Measurements from ENCODE around the gene INTS1. TPM values are rescaled to one million over a fixed set of nuclear protein-coding genes. Genes with fewer than 3 reads are reported as not detected.

Gene INTS1
- total RNA-seq, 2 donors from 2014 or later = 61.0 to 141 TPM

GRCh38 chr7:1478480-1478879, 25.7 kb downstream of the INTS1 start:
- no peak for TF ChIP-seq CTCF (IDR thresholded peaks at IDR 0.05)
- Histone ChIP-seq H3K4me1 (no peaks in the 10 kb centered on the region), H3K36me3 (no peaks in the 10 kb centered on the region), H3K9me3 (no peaks in the 10 kb centered on the region), H3K4me3 (no peak overlapping the region), H3K27me3 (no peaks in the 10 kb centered on the region), H3K9ac (ENCODE audit: low read depth in 2 of 2, low read length in 2 of 2) (no peak overlapping the region), H3K27ac (no peak overlapping the region)
- intact Hi-C loops (cut with DNase I) = no loop called here
- no peak for DNase-seq

GRCh38 chr7:1476859-1477258, 27.3 kb downstream of the INTS1 start:
- H3K27me3 ChIP-seq = no peaks in the 10 kb centered on the region
- H3K36me3 ChIP-seq = no peaks in the 10 kb centered on the region
- no peak overlapping the region for H3K27ac ChIP-seq
- TF ChIP-seq CTCF (IDR thresholded peaks at IDR 0.05) = no peak
- H3K9me3 ChIP-seq = no peaks in the 10 kb centered on the region
- DNase-seq = no peak
- no peak overlapping the region for H3K9ac ChIP-seq (ENCODE audit: low read depth in 2 of 2, low read length in 2 of 2)
- no peaks in the 10 kb centered on the region for H3K4me1 ChIP-seq
- no peak overlapping the region for H3K4me3 ChIP-seq
- intact Hi-C loops (cut with DNase I) = no loop called here

GRCh38 chr7:1475991-1476390, 28.2 kb downstream of the INTS1 start:
- TF ChIP-seq CTCF (IDR thresholded peaks at IDR 0.05) = no peak
- H3K4me1 ChIP-seq = no peaks in the 10 kb centered on the region
- no peaks in the 10 kb centered on the region for H3K36me3 ChIP-seq
- no peaks in the 10 kb centered on the region for H3K9me3 ChIP-seq
- no peaks in the 10 kb centered on the region for H3K27me3 ChIP-seq
- no peak overlapping the region for H3K9ac ChIP-seq (ENCODE audit: low read depth in 2 of 2, low read length in 2 of 2)
- H3K4me3 ChIP-seq = no peak overlapping the region
- no peak for DNase-seq
- intact Hi-C loops (cut with DNase I) = no loop called here
- H3K27ac ChIP-seq = no peak overlapping the region

GRCh38 chr7:1475393-1475792, 28.8 kb downstream of the INTS1 start:
- H3K36me3 ChIP-seq = no peaks in the 10 kb centered on the region
- no peak overlapping the region for H3K4me3 ChIP-seq
- H3K27me3 ChIP-seq = no peaks in the 10 kb centered on the region
- no peak for TF ChIP-seq CTCF (IDR thresholded peaks at IDR 0.05)
- no peak overlapping the region for H3K9ac ChIP-seq (ENCODE audit: low read depth in 2 of 2, low read length in 2 of 2)
- DNase-seq = no peak
- no peaks in the 10 kb centered on the region for H3K9me3 ChIP-seq
- no peak overlapping the region for H3K27ac ChIP-seq
- intact Hi-C loops (cut with DNase I) = no loop called here
- no peaks in the 10 kb centered on the region for H3K4me1 ChIP-seq

- Histone ChIP-seq H3K9me3 (no peaks in the 10 kb centered on the region), H3K27ac (no peak overlapping the region), H3K9ac (ENCODE audit: low read depth in 2 of 2, low read length in 2 of 2) (no peak overlapping the region), H3K4me1 (no peaks in the 10 kb centered on the region), H3K4me3 (no peak overlapping the region), H3K27me3 (no peaks in the 10 kb centered on the region), H3K36me3 (no peaks in the 10 kb centered on the region)
- TF ChIP-seq CTCF (IDR thresholded peaks at IDR 0.05) = no peak
- no peak for DNase-seq
- intact Hi-C loops (cut with DNase I) = loop anchor here (5.0 kb wide), 1 partner anchor 42 kb away; no protein-coding TSS in a partner anchor
These were observed 29.5 kb downstream of the INTS1 start for GRCh38 chr7:1474736-1475135.
